ENCODE data around the gene SIM2.
"Not testable (repeated sequence)": the region's sequence is repeated elsewhere in the genome, so short reads cannot be mapped to it uniquely, and the experiment has no call there.

SIM2 gene, protein sequence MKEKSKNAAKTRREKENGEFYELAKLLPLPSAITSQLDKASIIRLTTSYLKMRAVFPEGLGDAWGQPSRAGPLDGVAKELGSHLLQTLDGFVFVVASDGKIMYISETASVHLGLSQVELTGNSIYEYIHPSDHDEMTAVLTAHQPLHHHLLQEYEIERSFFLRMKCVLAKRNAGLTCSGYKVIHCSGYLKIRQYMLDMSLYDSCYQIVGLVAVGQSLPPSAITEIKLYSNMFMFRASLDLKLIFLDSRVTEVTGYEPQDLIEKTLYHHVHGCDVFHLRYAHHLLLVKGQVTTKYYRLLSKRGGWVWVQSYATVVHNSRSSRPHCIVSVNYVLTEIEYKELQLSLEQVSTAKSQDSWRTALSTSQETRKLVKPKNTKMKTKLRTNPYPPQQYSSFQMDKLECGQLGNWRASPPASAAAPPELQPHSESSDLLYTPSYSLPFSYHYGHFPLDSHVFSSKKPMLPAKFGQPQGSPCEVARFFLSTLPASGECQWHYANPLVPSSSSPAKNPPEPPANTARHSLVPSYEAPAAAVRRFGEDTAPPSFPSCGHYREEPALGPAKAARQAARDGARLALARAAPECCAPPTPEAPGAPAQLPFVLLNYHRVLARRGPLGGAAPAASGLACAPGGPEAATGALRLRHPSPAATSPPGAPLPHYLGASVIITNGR

DNA sequence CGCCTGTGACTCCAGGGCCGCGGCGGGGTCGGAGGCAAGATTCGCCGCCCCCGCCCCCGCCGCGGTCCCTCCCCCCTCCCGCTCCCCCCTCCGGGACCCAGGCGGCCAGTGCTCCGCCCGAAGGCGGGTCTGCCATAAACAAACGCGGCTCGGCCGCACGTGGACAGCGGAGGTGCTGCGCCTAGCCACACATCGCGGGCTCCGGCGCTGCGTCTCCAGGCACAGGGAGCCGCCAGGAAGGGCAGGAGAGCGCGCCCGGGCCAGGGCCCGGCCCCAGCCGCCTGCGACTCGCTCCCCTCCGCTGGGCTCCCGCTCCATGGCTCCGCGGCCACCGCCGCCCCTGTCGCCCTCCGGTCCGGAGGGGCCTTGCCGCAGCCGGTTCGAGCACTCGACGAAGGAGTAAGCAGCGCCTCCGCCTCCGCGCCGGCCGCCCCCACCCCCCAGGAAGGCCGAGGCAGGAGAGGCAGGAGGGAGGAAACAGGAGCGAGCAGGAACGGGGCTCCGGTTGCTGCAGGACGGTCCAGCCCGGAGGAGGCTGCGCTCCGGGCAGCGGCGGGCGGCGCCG is at the start of gene SIM2:
Gene SIM2, plus strand, starts transcription at position 135 of the 565 bp plus-strand sequence. CDS start 632 bp downstream, outside the sequence.
- Mint-ChIP-seq H3K27me3 (peaks cover 94% of the 10 kb centered on the region), H3K4me3 (peak within 1 kb of the TSS; percentile 84), H3K4me1 (peaks cover 79% of the 10 kb centered on the region), H3K27ac (no peak within 1 kb of the TSS), H3K9me3 (no peaks in the 10 kb centered on the region)
- ATAC-seq (peak; percentile 8), DNase-seq (peak in 1 of 2 donors; percentile 12)

DNA sequence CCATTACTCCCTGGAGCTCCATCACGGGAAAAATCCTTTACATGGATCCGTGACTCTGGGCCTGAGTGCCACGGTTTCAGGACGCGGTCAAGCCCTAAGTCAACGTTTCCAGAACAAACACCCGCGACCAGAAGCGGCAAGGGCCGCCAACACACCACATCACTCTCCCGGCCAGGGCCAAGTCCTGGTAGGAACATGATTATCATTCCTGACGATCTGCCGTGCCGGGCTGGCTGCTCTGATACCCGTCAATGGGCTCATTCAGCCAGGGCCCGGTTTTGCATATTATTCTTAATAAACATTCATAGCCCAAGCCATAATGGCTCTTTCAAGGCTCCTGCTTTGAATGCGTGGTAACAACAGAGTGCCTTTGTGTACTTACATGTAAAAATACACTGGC is 44.6 kb upstream of the SIM2 start:
- no peak for ATAC-seq
- Mint-ChIP-seq H3K9me3 (no peaks in the 10 kb centered on the region), H3K27ac (no peak overlapping the region), H3K4me3 (no peak overlapping the region), H3K4me1 (no peaks in the 10 kb centered on the region), H3K27me3 (peaks cover 9% of the 10 kb centered on the region)
- DNase-seq = no peak

DNA sequence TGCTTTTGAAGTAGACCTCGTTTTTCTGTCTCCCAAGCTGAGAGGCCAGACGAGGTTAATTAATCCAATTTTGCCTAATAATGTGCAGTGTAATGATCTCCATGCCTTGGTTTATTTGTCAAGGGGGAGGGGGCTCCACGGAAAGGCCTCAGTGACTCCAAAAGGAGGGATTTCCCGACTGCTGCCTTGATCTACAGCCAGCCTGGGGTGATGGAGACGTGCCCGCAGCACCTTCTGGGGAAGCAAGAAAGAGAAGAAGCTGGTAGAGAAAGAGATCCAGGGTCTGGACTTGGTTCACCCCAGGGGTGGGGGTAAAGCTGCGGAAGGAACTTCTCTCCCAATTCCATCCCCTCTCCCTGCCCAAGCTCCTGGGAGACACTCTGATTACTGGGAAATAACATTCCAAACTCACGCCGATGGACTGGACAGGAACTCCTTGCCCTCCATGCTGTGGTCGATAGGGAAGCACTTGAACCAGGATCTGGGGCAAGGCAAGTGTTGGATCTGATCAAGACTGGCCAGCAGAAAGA is 44.1 kb upstream of the SIM2 start:
- Mint-ChIP-seq H3K4me1 (no peaks in the 10 kb centered on the region), H3K4me3 (no peak overlapping the region), H3K27me3 (peaks cover 9% of the 10 kb centered on the region), H3K9me3 (no peaks in the 10 kb centered on the region), H3K27ac (no peak overlapping the region)
- ATAC-seq = no peak
- DNase-seq = no peak

DNA sequence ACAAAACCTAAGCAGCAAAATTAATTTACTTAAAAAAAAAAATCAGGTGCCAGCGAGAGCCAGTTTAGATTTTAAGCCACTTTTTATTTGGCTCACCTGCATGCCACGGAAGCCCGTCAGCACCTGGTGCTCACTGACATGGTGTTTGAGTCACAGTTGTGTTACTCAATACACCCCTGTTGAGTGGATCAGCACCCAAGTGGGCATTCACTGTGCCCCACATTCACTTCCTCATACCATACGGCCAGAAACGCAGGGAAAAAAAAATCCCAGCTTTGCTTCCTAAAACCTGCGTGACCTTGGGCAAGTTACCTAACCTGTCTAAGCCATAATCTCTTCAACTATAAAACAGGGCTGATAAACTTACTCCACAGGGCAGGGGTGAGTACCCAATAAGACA is 42.8 kb upstream of the SIM2 start:
- ATAC-seq = no peak
- no peak overlapping the region for H3K27ac Mint-ChIP-seq
- H3K27me3 Mint-ChIP-seq = peaks cover 22% of the 10 kb centered on the region

DNA sequence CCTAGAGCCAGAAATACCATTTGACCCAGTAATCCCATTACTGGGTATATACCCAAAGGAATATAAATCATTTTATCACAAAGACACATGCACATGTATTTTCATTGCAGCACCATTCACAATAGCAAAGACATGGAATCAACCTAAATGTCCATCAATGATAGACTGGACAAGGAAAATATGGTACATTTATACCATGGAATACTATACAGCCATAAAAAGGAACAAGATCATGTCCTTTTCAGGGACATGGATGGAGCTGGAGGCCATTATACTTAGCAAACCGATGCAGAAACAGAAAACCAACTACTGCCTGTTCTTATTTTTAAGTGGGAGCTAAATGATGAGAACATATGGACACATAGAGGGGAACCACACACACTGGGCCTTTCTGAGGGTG is 41.6 kb upstream of the SIM2 start:
- not testable (repeated sequence) for H3K4me1 Mint-ChIP-seq, H3K4me3 Mint-ChIP-seq, H3K27ac Mint-ChIP-seq, H3K9me3 Mint-ChIP-seq, DNase-seq, ATAC-seq
- peaks cover 30% of the 10 kb centered on the region for H3K27me3 Mint-ChIP-seq

More for the DNA sequence above, 42.8 kb upstream of the SIM2 start:
- no peak for DNase-seq
- Mint-ChIP-seq H3K9me3 (no peaks in the 10 kb centered on the region), H3K4me3 (no peak overlapping the region), H3K4me1 (no peaks in the 10 kb centered on the region)

DNA sequence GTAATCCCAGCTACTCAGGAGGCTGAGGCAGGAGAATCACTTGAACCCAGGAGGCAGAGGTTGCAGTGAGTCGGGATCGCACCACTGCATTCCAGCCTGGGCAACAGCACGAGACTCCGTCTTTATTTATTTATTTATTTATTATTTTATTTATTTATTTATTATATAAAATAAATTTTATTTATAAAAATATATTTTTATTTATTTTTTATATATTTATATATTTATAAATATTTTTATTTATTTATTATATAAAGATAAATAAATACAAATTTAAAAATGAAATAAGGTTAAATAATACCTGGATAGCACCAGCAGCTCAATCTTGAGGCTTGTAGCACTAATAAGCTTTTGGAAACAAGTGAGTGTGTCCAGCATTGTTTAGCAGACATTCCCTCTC is 40.9 kb upstream of the SIM2 start:
- Mint-ChIP-seq H3K27ac (no peak overlapping the region), H3K9me3 (no peaks in the 10 kb centered on the region), H3K4me3 (no peak overlapping the region), H3K27me3 (peaks cover 32% of the 10 kb centered on the region), H3K4me1 (no peaks in the 10 kb centered on the region)
- ATAC-seq (no peak), DNase-seq (no peak)

DNA sequence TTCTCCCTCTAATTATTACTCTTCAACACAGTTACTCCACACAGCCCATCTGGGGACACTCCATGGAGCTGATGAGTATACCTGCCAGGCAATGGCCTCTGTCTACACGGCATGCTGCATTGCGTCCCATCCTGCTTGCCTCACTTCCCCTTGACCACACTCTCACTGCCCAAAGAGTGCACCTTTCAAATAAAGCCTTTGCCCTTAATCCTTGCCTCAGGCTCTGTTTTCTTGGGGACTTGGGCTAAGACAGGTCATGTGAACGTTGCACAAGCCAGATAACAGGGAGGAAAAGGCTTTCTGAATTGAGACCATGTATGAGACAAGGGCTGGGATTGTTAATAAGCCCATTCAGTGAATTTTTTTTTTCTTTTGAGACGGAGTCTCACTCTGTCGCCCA is 40.0 kb upstream of the SIM2 start:
- peaks cover 42% of the 10 kb centered on the region for H3K27me3 Mint-ChIP-seq
- no peaks in the 10 kb centered on the region for H3K4me1 Mint-ChIP-seq
- ATAC-seq (no peak), DNase-seq (no peak)
- H3K4me3 Mint-ChIP-seq = no peak overlapping the region
- H3K9me3 Mint-ChIP-seq = no peaks in the 10 kb centered on the region
- no peak overlapping the region for H3K27ac Mint-ChIP-seq

DNA sequence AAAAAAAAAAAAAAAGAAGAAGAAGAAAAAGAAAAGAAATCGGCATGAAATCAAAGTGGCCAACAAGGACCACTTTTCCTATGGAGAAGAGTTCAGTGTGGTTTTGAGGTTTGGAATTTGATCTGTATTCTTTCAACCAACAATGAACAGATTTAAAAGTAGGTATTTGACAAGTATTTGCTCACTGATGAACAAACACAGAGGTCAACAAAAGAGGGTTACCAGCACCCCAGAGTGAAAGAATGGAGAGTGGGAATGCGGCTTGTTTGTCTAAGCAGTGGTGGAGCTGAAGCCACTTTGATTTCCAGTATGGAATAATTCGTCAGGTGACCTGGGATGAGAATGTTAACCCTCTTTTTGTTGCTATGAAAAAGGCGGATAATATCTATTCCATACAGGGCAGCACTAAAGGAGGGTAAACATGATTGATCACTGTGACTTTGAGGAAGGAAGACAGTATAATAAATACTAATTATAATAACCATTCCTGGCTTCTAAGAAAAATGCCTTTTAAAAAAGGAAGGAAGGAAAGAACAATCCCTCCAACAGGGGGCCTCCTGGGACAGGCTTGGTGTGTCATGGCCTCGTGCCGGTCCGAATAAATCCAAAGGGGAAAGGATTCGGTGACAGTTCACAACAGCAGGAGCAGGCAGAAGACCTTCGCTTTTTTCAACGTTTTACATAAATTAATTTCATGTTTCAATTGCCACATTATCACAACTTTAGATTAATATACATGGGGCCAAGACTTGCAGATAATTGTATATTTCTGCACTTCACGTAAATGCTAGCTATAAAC is 37.2 kb upstream of the SIM2 start:
- Mint-ChIP-seq H3K4me1 (no peaks in the 10 kb centered on the region), H3K27me3 (peaks cover 53% of the 10 kb centered on the region), H3K27ac (peak overlapping the region in 1 of 2 donors; percentile 65), H3K4me3 (no peak overlapping the region), H3K9me3 (no peaks in the 10 kb centered on the region)
- no peak for DNase-seq
- ATAC-seq = no peak

DNA sequence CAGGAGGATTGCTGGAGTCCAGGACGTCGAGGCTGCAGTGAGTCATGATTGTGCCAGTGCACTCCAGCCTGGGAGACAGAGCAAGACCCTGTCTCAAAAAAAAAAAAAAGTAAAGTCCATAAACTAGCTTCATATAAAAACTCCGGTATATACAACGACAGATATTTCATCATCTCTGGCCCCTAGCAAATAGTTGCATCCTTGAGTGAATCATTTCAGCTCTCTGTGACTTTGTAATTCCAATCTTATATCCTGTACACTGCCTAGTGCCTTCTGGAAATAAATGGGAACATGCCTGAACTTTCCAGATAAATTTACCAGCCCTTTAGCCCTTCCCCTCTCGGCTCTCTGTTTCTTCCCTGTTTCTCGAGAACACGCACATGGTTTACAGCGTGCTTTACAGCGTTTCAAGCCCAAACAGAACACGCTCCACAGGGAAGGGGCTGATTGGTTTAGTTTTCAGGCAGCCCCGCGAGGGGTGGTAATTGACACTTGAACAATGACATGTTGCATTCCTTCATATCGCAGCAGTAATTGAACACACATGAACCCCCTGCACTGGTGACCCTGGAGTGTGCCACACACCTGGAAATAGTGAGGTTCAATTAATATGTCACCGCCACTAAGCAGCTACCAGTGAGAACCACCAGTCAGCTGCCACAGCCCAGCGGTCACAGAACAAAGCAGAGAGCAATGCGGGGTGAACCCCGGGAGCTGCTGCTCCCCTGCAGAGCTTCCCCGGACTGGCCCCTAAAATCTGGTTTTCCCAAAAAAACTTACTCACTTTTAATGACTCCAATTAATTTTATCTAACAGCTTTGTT is 35.7 kb upstream of the SIM2 start:
- ATAC-seq (no peak), DNase-seq (no peak)
- no peak overlapping the region for H3K27ac Mint-ChIP-seq
- H3K27me3 Mint-ChIP-seq = peaks cover 68% of the 10 kb centered on the region
- H3K4me1 Mint-ChIP-seq = no peaks in the 10 kb centered on the region
- H3K9me3 Mint-ChIP-seq = no peaks in the 10 kb centered on the region
- no peak overlapping the region for H3K4me3 Mint-ChIP-seq

DNA sequence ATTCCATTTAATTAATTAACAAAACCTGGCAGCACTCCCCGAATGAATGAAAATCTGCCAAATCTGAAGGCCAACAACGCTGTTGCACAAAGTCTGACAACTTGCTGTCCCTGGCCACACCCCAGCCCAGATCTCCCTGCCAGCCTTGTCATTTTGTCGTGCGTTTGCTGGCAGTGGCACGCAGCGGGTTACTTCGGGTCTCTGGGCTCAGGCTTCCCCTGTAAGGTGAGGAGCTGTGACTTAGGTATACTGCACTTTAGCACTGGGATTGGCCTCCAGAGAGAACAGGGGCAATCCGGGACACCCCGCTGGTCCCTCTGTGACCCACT is 34.3 kb upstream of the SIM2 start:
- ATAC-seq (no peak), DNase-seq (no peak)
- Mint-ChIP-seq H3K27me3 (peaks cover 74% of the 10 kb centered on the region), H3K9me3 (no peaks in the 10 kb centered on the region), H3K27ac (no peak overlapping the region), H3K4me1 (no peaks in the 10 kb centered on the region), H3K4me3 (no peak overlapping the region)

DNA sequence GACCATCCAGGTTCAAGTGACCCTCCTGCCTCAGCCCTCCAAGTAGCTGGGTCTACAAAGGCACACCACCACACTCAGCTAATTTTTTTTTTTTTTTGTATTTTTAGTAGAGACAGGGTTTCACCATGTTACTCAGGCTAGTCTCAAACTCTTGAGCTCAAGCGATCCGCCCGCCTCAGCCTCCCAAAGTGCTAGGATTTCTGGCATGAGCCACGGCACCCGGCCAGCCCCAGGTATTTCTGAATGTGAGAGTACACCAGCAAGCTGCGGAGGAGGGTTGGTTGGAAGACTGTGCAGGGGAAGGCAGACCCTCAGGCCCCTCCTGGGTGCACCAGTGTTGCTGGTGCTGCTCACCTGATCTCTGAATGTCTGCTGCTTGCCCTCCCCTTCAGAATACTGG is 33.1 kb upstream of the SIM2 start:
- H3K9me3 Mint-ChIP-seq = no peaks in the 10 kb centered on the region
- ATAC-seq (no peak), DNase-seq (no peak)
- H3K27me3 Mint-ChIP-seq = peaks cover 69% of the 10 kb centered on the region
- no peak overlapping the region for H3K4me3 Mint-ChIP-seq
- no peak overlapping the region for H3K27ac Mint-ChIP-seq
- H3K4me1 Mint-ChIP-seq = no peaks in the 10 kb centered on the region

DNA sequence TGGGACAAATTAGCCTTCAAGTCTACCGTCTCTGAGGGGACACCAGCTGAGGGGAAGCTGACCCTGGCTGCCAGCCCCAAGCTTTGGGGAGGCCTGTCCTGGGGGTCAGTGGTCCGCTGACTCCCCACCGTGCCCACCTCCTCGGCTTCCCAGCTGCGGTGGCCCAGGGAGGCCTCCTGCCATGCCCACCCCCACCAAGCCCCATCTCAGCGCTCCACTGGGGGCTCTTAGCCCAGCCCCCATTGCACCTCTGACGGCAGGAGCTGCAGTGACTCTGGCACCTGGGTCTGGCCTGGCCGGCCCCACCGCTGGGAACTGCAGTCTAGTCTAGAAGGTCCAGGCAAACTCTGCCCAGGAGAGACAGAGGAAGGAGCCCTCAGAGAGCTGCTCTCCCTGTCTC is 30.2 kb upstream of the SIM2 start:
- Mint-ChIP-seq H3K4me3 (no peak overlapping the region), H3K27ac (no peak overlapping the region), H3K4me1 (no peaks in the 10 kb centered on the region), H3K27me3 (peaks cover 55% of the 10 kb centered on the region), H3K9me3 (peaks cover 0 to 4% of the 10 kb centered on the region in 2 donors)
- DNase-seq (no peak), ATAC-seq (no peak)

DNA sequence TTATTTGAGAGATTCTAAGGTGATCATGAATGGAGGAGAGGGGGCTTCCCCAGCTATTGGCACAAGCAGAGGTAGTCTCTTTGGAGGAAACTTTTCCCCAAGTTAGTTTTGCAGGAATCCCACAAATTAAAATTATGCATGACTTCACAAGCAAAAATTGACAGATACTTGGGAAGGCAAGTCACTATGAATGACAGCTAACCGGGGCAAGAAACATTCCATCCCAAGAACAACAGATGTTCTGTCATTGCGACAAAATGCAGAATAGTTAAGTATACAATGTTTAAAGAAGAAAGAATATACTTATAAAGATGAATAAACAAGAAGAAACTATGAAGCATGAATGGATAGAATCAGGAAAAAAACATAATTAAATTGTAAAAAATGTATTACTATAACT is 27.1 kb upstream of the SIM2 start:
- no peaks in the 10 kb centered on the region for H3K4me1 Mint-ChIP-seq
- no peak overlapping the region for H3K4me3 Mint-ChIP-seq
- H3K27me3 Mint-ChIP-seq = peaks cover 40% of the 10 kb centered on the region
- DNase-seq (no peak), ATAC-seq (no peak)
- peaks cover 0 to 5% of the 10 kb centered on the region in 2 donors for H3K9me3 Mint-ChIP-seq
- H3K27ac Mint-ChIP-seq = peak overlapping the region in 1 of 2 donors; percentile 79

DNA sequence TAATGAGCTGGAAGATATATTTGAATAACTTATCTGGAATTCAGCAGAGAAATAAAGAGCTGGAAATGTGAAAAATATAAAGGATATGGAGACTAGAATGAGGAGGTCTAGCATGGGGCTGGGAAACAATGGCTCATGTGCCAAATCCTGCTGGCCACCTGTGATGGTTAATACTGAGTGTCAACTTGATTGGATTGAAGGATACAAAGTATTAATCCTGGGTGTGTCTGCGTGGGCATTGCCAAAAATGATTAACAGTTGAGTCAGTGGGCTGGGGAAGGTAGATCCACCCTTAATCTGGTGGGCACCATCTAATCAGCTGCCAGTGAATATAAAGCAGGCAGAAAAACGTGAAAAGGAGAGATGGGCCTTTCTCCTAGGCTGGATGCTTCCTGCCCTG is 26.6 kb upstream of the SIM2 start:
- peaks cover 40% of the 10 kb centered on the region for H3K27me3 Mint-ChIP-seq
- H3K9me3 Mint-ChIP-seq, ATAC-seq, H3K27ac Mint-ChIP-seq, H3K4me3 Mint-ChIP-seq, H3K4me1 Mint-ChIP-seq, DNase-seq: not testable (repeated sequence)

DNA sequence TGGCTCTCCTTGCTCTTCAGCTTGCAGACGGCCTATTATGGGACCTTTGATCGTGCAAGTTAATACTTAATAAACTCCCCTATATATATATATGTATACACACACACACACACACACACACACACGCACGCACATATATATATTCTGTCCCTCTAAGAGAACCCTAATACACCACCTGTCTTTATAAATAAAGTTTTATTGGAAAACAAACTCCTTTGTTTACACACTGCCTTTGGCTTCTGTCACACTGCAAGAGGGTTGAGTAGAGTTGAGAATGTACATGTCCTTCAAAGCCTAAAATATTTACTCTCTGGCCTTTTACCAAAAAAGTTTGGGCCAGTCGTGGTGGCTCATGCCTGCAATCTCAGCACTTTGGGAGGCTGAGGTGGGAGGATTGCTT is 26.2 kb upstream of the SIM2 start:
- DNase-seq (no peak), ATAC-seq (no peak)
- Mint-ChIP-seq H3K4me3 (no peak overlapping the region), H3K27ac (no peak overlapping the region), H3K27me3 (peaks cover 40% of the 10 kb centered on the region), H3K9me3 (peaks cover 0 to 5% of the 10 kb centered on the region in 2 donors), H3K4me1 (no peaks in the 10 kb centered on the region)
